ENCODE data around the gene NUTM2E.
"Not testable (repeated sequence)": the region's sequence is repeated elsewhere in the genome, so short reads cannot be mapped to it uniquely, and the experiment has no call there.

Gene NUTM2E

GRCh38 chr10:79866903-79867551 is 40.5 kb downstream of the NUTM2E start:
- not testable (repeated sequence) for DNase-seq (ENCODE audit: low spot score)

GRCh38 chr10:79868023-79868422 is 41.5 kb downstream of the NUTM2E start:
- not testable (repeated sequence) for DNase-seq (ENCODE audit: low spot score)

- not testable (repeated sequence) for DNase-seq (ENCODE audit: low spot score)
Measured at GRCh38 chr10:79869439-79870097, 43.0 kb downstream of the NUTM2E start.

- not testable (repeated sequence) for DNase-seq (ENCODE audit: low spot score)
Measured at GRCh38 chr10:79871729-79872128, 45.2 kb downstream of the NUTM2E start.
